A549 (cell line): ENCODE measurements around the gene ULK4. TPM values are rescaled to one million over a fixed set of nuclear protein-coding genes. Genes with fewer than 3 reads are reported as not detected.
"Not testable (repeated sequence)": the region's sequence is repeated elsewhere in the genome, so short reads cannot be mapped to it uniquely, and the experiment has no call there.

ENCODE experiments used
- ATAC-seq, 2 experiments: fragments of 200-7000 bp in 1 of 2; fragments of >200 bp in 1 of 2; cut with Nextera tagmentation in 1 of 2; cut with Tn5 transposase in 1 of 2; 3 replicates each; pipeline versions ENCODE4 v1.8.0 to v1.9.1; 2018 to 2020; ENCODE audit warnings: mild to moderate bottlenecking in 1 of 2, moderate library complexity in 1 of 2
- CTCF ChIA-PET: fragments of 300-600 bp; sonication (Branson Sonifier 250); formaldehyde crosslinking; extraction: SDS; loops from one replicate; lab custom pipeline; 2021; ENCODE audit warnings: antibody characterized with exemption, inconsistent platforms; lab: Yijun Ruan, JAX
- POLR2A ChIA-PET: fragments of 350-600 bp; formaldehyde crosslinking; extraction: SDS; loops from one replicate; lab custom pipeline; 2021; ENCODE audit warnings: antibody characterized with exemption, inconsistent platforms; lab: Yijun Ruan, JAX
- DNase-seq, 2 experiments: peaks; one replicate each; pipeline versions ENCODE4 v3.0.0 to v3.0.0-alpha.2; 2011 to 2016; ENCODE audit warnings: low read depth in 1 of 2, low spot score in 1 of 2
- FAIRE-seq: peaks from 2 replicates; lab custom pipeline; 2011; peaks lifted over from hg19 to GRCh38; lab: Jason Lieb, UNC
- H3K27ac ChIP-seq, 2 experiments: fragments of >200 bp; sonication (Bioruptor Twin); formaldehyde crosslinking; 3 replicates each; pipeline ENCODE4 v1.5.1; 2016 to 2017
- H3K4me1 ChIP-seq: fragments of >200 bp; sonication (Bioruptor Twin); formaldehyde crosslinking; 3 replicates; pipeline ENCODE4 v1.6.1; 2016
- H3K4me2 ChIP-seq: fragments of >200 bp; sonication (Bioruptor Twin); formaldehyde crosslinking; 3 replicates; pipeline ENCODE4 v1.6.1; 2016
- H3K4me3 ChIP-seq: fragments of >200 bp; sonication (Bioruptor Twin); formaldehyde crosslinking; 3 replicates; pipeline ENCODE4 v1.5.1; 2016
- H3K9me3 ChIP-seq: fragments of >200 bp; sonication (Bioruptor Twin); formaldehyde crosslinking; 3 replicates; pipeline ENCODE4 v1.6.1; 2016
- BCL3 ChIP-seq: fragments of >200 bp; sonication (Bioruptor Twin); formaldehyde crosslinking; IDR thresholded peaks from 3 replicates; pipeline ENCODE4 v1.6.1; 2016
- CBX8 ChIP-seq: fragments of 200-600 bp; sonication (generic); IDR thresholded peaks from 2 replicates; pipeline ENCODE4 v1.6.1; 2016
- CHD2 ChIP-seq: fragments of 150-350 bp; IDR thresholded peaks from 2 replicates; pipeline ENCODE4 v1.6.1; 2014; ENCODE audit warnings: low read length; ENCODE audit not compliant: partially characterized antibody
- E2F6 ChIP-seq: IDR thresholded peaks from 2 replicates; pipeline ENCODE4 v1.6.1; 2012; ENCODE audit warnings: low read depth, borderline replicate concordance
- EHF ChIP-seq: fragments of 250-450 bp; sonication (Bioruptor Pico); IDR thresholded peaks from 2 replicates; pipeline ENCODE4 v1.5.0; 2020; ENCODE audit warnings: mild to moderate bottlenecking
- EHMT2 ChIP-seq: fragments of 200-600 bp; sonication (generic); IDR thresholded peaks from 2 replicates; pipeline ENCODE4 v1.6.1; 2016; ENCODE audit warnings: antibody characterized with exemption, low read depth, mild to moderate bottlenecking, moderate library complexity
- ESRRA ChIP-seq: fragments of 150-350 bp; IDR thresholded peaks from 2 replicates; pipeline ENCODE4 v1.6.1; 2014; ENCODE audit warnings: mild to moderate bottlenecking, low read length, borderline replicate concordance
- FOSB ChIP-seq: fragments of 250-450 bp; sonication (Bioruptor Pico); IDR thresholded peaks from 2 replicates; pipeline ENCODE4 v1.5.0; 2020; ENCODE audit warnings: mild to moderate bottlenecking, moderate library complexity
- HDAC2 ChIP-seq: fragments of 200-600 bp; sonication (generic); IDR thresholded peaks from 2 replicates; pipeline ENCODE4 v1.6.1; 2016
- MAZ ChIP-seq: fragments of 150-350 bp; IDR thresholded peaks from 2 replicates; pipeline ENCODE4 v1.6.1; 2014; ENCODE audit warnings: antibody characterized with exemption, low read depth, low read length, borderline replicate concordance
- MYC ChIP-seq: IDR thresholded peaks from 2 replicates; pipeline ENCODE4 v1.6.1; 2012; ENCODE audit warnings: mild to moderate bottlenecking, inconsistent platforms, low read length, improper control_type of control experiment, borderline replicate concordance
- NR3C1 ChIP-seq: fragments of >200 bp; sonication (Bioruptor Twin); formaldehyde crosslinking; IDR thresholded peaks from 3 replicates; pipeline ENCODE4 v1.6.1; 2017
- PBX3 ChIP-seq: IDR thresholded peaks from 2 replicates; pipeline ENCODE4 v1.6.1; 2012
- RCOR1 ChIP-seq: fragments of 150-350 bp; IDR thresholded peaks from 2 replicates; pipeline ENCODE4 v1.6.1; 2014; ENCODE audit warnings: antibody characterized with exemption, low read length, low read depth
- SMC3 ChIP-seq: fragments of >200 bp; sonication (Bioruptor Twin); formaldehyde crosslinking; IDR thresholded peaks from 3 replicates; pipeline ENCODE4 v1.6.1; 2018; ENCODE audit warnings: inconsistent platforms
- TFCP2L1 ChIP-seq: fragments of 250-450 bp; sonication (Bioruptor Pico); IDR thresholded peaks from 2 replicates; pipeline ENCODE4 v1.5.0; 2021; ENCODE audit warnings: mild to moderate bottlenecking
- ZFP36 ChIP-seq: fragments of 450-650 bp; IDR thresholded peaks from 2 replicates; pipeline ENCODE4 v1.6.1; 2014; ENCODE audit warnings: borderline replicate concordance; ENCODE audit not compliant: partially characterized antibody
- ZSCAN20 ChIP-seq: fragments of 250-450 bp; sonication (Bioruptor Pico); IDR thresholded peaks from 2 replicates; pipeline ENCODE4 v1.8.0; 2022; ENCODE audit warnings: mild to moderate bottlenecking, moderate library complexity
- WGBS: methylation state at CpG from one replicate; pipeline ENCODE4 v1.1.6; 2017; ENCODE audit errors: missing lambda C conversion rate; 5-methylcytosine and 5-hydroxymethylcytosine counted together
- polyA plus RNA-seq, 4 experiments: library from polyadenylated mRNA; depleted of rRNA in 3 of 4; stranded (reverse); fragments of >200 nt; fragmentation: RNase III in 1 of 4; extraction: RNeasy Plus Mini Kit Qiagen cat#74134 plus additional on column Dnase treatment in 1 of 4; gene quantifications; 2 replicates in 3 of 4; 3 replicates in 1 of 4; pipeline ENCODE4 v1.2.3, GENCODE V29; 2011 to 2017
- TF ChIP-seq, protein P1 (sequence below): fragments of 450-650 bp; IDR thresholded peaks from 2 replicates; pipeline ENCODE4 v1.6.1; 2014; ENCODE audit warnings: antibody characterized with exemption
- TF ChIP-seq, protein P2 (sequence below): fragments of 200-600 bp; sonication (generic); IDR thresholded peaks from 2 replicates; pipeline ENCODE4 v1.6.1; 2016; ENCODE audit warnings: antibody characterized with exemption, mild to moderate bottlenecking, moderate library complexity

ULK4 gene
- polyA plus RNA-seq, 2 of the 4 experiments (the other 2 are of a cell fraction), result 4.9 to 7.7 TPM

DNA sequence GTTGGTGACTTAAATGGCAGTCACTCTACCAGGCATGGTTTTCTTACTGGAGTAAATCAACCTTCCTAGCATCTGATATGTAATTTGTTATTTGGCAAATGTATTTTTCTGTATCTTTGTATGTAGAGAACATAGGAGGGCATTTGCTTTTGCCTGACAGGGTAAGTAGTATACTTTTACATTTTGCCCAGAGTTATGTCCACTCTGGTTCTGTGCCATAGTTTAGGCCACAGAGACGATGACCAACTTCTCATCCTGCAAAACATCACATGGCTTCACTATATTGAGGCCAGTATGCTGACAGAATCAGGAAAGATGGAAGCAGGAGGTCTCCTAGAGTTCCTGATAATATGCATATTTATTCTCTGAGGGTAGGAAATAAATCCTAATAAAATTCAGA is 23.1 kb upstream of the ULK4 start:
- Histone ChIP-seq H3K4me1 (no peaks in the 10 kb centered on the region), H3K4me2 (no peak overlapping the region), H3K4me3 (no peak overlapping the region), H3K9me3 (no peaks in the 10 kb centered on the region), H3K27ac (no peak overlapping the region)
- DNase-seq, result no peak
- ChIA-PET CTCF (no interaction called here), POLR2A (no interaction called here)
- TF ChIP-seq CHD2, result no peak
- no peak for TF ChIP-seq CBX8
- no peak for TF ChIP-seq ESRRA
- no peak for TF ChIP-seq PBX3
- TF ChIP-seq MYC, result no peak
- no peak for TF ChIP-seq SMC3
- WGBS, result 37% methylated on average over 1 of the region's 1 CpG
- no peak for ATAC-seq
- no peak for FAIRE-seq

GRCh38 chr3:41983091-41983490 is 21.2 kb upstream of the ULK4 start:
- H3K4me3 ChIP-seq, FAIRE-seq, H3K4me1 ChIP-seq, H3K9me3 ChIP-seq, H3K27ac ChIP-seq, H3K4me2 ChIP-seq, DNase-seq, CTCF ChIA-PET, POLR2A ChIA-PET, ATAC-seq: not testable (repeated sequence)
- WGBS, result 100% methylated on average over 2 of the region's 32 CpGs

GRCh38 chr3:41977401-41977800 is 15.5 kb upstream of the ULK4 start:
- H3K4me2 ChIP-seq, DNase-seq, H3K9me3 ChIP-seq, H3K4me1 ChIP-seq, FAIRE-seq, H3K27ac ChIP-seq, H3K4me3 ChIP-seq, POLR2A ChIA-PET, ATAC-seq: not testable (repeated sequence)
- 75% methylated on average over 5 of the region's 5 CpGs for WGBS
- CTCF ChIA-PET, result interaction anchor here (2.1 kb wide), 1 partner anchor 122 kb away, joined by 9 read pairs; no protein-coding TSS in a partner anchor

GRCh38 chr3:41975416-41976103 is 13.7 kb upstream of the ULK4 start:
- no peak overlapping the region for H3K27ac ChIP-seq
- H3K9me3 ChIP-seq, result no peaks in the 10 kb centered on the region
- H3K4me1 ChIP-seq, result no peaks in the 10 kb centered on the region
- DNase-seq, result no peak
- POLR2A ChIA-PET, result no interaction called here
- H3K4me3 ChIP-seq, result no peak overlapping the region
- TF ChIP-seq E2F6 (no peak), MYC (no peak), BCL3 (no peak), ZSCAN20 (CRISPR knock-in tag) (no peak), TFCP2L1 (CRISPR knock-in tag) (no peak), ZFP36 (no peak), FOSB (CRISPR knock-in tag) (no peak), EHF (CRISPR knock-in tag) (no peak), MAZ (no peak), PBX3 (no peak), SMC3 (no peak), EHMT2 (no peak), RCOR1 (no peak), HDAC2 (no peak), NR3C1 (no peak)
- TF ChIP-seq, protein P1, sequence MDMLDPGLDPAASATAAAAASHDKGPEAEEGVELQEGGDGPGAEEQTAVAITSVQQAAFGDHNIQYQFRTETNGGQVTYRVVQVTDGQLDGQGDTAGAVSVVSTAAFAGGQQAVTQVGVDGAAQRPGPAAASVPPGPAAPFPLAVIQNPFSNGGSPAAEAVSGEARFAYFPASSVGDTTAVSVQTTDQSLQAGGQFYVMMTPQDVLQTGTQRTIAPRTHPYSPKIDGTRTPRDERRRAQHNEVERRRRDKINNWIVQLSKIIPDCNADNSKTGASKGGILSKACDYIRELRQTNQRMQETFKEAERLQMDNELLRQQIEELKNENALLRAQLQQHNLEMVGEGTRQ, result no peak
- TF ChIP-seq, protein P2, sequence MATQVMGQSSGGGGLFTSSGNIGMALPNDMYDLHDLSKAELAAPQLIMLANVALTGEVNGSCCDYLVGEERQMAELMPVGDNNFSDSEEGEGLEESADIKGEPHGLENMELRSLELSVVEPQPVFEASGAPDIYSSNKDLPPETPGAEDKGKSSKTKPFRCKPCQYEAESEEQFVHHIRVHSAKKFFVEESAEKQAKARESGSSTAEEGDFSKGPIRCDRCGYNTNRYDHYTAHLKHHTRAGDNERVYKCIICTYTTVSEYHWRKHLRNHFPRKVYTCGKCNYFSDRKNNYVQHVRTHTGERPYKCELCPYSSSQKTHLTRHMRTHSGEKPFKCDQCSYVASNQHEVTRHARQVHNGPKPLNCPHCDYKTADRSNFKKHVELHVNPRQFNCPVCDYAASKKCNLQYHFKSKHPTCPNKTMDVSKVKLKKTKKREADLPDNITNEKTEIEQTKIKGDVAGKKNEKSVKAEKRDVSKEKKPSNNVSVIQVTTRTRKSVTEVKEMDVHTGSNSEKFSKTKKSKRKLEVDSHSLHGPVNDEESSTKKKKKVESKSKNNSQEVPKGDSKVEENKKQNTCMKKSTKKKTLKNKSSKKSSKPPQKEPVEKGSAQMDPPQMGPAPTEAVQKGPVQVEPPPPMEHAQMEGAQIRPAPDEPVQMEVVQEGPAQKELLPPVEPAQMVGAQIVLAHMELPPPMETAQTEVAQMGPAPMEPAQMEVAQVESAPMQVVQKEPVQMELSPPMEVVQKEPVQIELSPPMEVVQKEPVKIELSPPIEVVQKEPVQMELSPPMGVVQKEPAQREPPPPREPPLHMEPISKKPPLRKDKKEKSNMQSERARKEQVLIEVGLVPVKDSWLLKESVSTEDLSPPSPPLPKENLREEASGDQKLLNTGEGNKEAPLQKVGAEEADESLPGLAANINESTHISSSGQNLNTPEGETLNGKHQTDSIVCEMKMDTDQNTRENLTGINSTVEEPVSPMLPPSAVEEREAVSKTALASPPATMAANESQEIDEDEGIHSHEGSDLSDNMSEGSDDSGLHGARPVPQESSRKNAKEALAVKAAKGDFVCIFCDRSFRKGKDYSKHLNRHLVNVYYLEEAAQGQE, result no peak
- TF ChIP-seq, all 56 proteins: peak for 0
- 68% methylated on average over 6 of the region's 6 CpGs for WGBS
- no peak overlapping the region for H3K4me2 ChIP-seq
- FAIRE-seq (no peak), ATAC-seq (no peak)
- CTCF ChIA-PET, result interaction anchor here (2.1 kb wide), 1 partner anchor 124 kb away, joined by 9 read pairs; no protein-coding TSS in a partner anchor
